Nucleus accumbens (tissue), 56 donors: ENCODE data around the gene CA5A.

Experiments
- DNase-seq, 56 donors: peaks; one replicate each; lab custom pipeline; 2025; lab: John Stamatoyannopoulos, UW

CA5A gene

DNA sequence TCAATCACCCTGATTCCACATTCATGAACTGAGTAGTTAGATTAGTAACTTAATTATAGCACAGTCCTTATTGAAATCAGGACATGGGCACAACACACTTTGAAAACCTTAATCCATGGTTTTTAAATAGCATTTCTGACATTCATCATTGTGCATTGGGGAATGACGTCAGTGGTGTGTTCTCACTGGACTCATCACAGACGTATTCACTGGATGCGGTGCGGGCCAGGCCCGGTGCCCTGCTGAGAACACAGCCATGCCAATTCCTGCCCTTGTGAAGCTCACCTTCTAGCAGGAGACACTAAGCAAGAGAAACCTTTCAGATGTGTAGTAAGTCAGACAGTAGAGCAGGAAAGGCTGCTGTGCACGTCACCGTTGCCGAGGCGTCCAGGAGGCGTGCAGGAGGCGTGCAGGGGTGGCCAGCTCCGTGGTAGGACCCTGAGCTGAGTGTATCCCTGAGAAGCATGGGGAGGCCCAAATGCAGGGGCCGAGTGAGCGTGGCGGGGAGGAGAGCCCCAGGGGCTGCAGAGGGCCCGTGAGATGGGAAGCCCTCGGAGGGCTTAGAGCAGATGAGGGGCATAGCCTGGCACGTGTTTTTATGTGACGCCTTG, 27.8 kb upstream of the CA5A start:
- DNase-seq = no peak

DNA sequence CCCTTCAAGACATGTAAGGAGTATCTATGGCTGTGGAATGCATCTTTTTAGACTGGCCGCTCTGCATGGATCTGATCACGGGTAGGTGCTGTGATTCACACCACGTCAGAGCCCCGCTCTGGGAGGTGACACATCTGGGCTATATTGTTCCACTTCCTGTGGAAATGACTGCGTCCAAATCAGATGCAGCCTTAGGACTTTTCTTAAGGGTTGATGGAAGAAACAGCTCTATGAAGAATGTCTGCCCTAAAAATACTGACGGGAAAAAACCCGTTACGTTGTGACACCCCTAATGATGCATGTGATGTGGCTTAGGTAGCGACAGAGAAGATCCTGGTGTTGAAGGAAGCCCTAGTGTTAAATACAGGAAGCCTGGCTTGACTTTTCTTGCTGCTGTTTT, 27.1 kb upstream of the CA5A start:
- no peak for DNase-seq

DNA sequence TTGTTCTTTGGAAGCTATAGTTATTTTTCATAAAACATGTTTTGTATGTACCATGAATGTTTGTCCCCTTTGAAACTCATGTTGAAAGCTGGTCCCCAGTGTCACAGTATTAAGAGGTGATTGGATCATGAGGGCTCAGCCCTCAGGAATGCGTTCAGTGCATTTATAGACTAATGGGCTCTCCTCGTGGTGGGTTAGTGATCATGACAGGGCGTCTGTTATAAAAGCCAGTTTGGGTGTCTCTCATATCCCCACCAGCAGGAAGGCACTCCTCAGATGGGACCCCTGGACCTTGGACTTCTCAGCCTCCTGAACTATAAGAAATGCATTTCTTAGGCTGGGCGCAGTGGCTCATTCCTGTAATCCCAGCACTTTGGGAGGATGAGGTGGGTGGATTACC, 25.3 kb upstream of the CA5A start:
- no peak for DNase-seq

DNA sequence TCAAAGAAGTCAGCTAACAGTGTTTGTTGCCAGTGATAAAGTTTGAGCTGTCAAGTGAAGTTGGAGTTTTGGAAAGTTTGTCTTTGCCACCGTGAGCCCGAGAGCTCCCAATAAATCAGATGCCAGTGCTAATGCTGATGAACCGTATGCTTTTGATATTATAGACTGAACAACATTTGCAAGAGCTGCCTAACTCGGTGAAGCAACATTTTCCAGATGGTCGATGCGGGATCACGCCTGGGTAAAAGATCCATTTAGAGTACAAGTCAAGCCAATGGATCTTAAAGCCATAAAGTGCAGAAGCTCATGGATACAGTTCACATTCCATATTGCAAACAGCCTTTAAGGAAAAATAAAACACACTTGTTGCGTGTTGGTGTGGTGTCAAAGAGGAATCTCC, 24.5 kb upstream of the CA5A start:
- DNase-seq = no peak

DNA sequence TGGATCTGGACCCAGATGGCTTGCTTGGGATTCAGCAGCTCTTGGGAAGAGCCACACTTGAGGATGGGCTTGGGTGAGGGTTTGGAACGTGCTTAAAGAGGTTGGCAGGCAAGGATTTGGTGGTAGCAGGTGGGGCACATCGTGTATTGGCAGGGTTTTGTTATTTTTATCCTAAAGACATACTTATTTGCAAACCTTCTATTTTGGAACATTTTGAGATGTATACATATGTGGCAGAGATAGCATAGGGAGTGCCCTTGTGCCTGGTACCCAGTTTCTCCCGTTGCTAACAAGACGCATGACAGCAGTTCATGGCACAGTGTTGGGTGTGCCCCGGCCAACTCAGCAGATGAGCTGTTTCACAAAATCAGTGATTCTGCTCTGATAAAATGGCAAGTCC, 24.0 kb upstream of the CA5A start:
- no peak for DNase-seq

DNA sequence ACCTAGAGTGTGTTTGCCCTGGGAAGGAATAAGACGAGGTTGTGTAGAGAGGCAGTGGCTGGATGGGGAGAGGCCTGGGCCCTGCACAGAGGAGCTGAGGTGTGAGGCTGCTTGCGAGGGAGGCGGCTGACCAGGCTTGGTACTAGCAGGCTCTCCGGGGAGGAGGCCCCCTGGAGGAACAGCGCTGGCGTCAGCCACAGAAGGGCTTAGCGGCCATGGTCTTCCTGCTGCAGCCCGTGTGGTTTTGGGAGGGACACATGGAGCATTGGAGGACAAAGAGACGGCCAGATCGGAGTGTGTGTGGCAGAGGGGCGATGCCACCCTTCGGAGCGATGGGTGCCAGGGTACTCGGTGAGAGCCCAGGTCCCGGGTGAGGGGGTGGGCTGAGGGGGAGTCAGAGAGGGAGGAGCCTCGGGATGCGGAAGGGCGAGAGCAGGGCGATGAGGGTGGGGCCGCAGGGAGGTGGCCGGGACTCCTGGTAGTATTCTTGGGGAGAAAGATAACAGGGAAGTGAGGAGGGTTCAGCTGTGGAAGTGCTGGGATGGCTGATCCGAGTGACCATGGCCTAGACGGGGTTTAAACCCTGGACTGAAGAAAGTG, 23.2 kb upstream of the CA5A start:
- no peak for DNase-seq

DNA sequence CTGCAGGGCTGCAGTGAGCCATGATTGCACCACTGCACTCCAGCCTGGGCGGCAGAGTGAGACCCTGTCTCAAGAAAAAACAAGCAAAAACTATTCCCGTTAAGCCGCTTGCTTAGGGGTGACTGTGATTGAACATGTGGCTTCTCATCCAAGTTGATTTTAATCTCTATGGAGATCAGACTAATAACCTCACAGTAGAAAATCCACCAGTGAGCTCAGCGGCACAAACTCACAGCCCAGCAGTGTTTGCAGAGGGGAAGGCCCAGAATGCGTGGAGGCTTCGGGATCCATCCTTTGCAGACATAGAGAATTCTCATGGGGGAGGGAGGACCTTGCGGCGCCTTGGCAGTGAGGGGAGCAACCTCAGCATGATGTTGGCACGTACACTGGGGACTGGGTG, 22.3 kb upstream of the CA5A start:
- DNase-seq = no peak

DNA sequence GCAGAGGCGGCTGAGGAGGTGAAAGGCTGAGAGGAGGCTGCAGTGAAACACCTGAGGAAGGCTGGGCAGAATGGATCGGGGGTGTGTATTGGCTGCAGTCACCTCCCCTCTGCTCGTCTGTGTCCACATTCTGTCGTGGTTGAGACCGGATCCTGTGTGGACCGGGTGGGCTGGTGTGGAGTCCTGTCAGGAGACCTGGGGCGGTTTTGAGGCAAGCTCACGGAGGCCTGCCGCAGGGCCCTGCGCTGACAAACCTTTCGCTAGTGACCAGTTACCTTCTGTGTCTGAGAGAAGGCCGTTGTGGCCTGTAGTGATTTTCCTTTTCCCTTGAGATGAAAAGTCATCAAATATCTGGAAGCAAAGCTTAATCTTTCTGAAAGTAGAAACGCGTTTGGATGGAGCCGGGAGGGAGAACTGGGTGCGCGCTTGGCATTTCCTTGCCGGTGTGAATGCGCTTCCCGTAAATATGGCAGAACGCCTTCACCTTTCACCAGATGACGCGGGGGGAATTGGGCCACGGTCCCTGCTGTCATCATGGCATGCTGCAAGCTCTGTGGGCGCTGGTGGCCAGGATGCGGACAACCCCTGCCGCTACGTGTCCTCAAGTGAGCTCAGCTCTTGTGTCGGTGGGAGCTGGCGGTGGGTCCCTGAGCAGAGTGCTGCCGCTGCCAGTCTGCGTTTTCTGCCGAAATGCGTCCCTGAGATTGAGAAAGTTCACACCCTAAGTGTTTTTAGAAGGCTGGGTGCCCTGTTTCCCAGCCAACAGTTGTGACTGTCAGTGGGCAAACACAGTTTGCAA, 21.2 kb upstream of the CA5A start:
- no peak for DNase-seq

DNA sequence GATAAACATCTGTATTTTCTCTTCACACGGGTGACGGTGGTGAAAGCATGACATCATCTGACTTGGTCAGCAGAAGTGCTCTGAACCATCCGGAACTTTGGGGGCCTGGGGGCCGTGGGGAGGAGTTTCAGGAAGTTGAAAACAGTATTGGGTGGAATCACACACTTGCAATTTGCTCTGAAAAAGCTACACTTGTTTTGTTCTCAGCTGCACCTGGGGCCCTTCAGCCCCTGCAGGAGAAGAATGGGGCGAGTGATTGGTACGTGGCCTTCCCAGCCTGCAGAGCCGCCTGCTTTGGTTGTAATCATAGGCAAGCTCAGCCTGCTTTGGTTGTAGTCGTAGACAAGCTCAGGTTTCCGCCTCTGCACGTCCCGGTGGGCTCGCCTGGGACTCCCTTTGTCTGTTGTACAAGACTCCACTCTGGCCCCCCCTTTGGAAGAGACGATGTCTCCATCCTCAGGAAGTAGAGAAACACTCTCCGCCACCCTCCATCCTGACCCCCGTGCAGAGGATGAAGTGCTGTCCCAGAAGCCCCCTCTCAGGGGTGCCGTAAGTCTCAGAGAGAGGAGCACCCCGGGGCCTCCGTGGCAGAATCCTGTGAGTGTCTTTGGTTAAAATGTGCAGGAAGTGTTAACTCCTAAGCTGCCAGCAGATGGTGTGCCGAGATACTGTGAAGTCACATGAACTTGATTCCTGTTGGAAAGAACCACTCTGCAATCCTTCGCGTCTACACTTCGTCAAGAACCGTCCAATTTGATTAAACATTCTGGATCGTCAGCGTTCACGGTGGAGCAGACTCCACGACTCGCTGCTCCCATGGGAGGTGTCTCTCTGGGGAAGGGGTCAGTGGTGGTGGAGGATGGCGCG, 20.3 kb upstream of the CA5A start:
- peak in 5 of 56 donors; percentile 13 to 38 (median 29) for DNase-seq

DNA sequence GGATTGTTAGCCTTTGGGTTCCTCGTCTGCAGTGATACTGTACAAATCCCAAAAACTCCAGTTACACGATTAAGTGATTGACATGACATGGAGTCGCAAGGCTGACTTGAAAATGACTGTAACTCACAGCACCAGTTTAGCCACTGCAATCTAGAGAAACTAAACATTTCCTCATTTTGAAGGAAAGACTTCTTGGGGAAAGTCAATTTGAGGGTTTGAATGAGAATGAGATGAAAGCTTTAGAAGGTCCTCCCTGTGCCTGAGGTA, 19.7 kb upstream of the CA5A start:
- no peak for DNase-seq

DNA sequence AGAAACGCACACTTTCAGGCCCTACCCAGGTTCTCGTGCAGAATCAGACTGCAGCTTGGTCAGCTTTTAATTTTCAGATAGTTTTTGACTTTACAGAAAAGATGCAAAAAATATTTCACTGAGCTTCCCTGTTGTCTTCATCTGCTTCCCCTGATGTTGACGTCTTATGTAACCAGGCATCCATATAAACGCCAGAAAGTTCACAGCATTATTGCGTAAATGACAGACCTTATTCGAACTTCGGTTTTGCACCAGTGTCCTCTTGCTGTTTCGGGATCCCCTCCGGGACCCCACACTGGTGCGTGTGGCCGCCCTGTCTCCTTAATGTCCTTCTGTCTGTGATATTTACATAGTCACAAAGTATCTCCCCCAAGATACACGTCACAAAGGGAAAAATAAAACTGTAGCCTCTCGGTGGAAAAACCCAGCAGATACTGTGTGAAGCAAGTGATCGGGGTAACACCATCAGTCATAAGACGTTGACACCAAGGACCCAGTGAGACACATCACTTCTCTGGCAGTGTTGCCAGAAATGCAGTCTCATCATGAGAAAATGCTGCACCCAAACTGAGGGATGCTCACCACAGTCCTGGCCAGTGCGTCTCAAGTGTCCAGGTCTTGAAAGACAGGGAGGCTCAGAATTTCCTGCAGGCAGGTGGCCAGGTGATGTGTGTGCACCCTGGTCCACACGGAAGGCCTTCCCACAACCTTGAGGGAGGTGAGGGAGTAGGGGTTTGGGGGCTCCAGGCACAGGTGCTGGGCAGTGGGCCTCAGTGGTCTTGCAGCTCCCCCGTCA, 19.2 kb upstream of the CA5A start:
- DNase-seq = no peak

DNA sequence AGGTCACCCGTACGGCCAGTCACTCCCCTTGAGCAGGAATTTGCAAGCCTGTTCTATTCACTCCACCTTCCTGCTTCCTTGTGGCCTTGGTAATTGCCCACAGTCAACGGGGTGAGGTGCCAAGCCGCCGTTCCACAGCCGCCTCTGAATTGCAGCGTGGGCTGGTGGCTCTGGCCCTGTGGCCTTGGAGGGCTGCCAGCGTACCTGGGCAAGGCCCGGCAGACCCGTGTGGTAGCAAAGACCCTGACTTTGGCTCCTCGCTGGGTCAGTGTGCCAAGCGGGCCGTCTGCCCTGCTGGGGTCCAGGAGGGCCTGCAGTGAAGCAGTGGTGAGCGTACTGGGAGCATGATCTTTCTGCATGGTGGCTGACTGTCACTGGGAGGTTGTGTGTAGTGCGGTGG, 18.5 kb upstream of the CA5A start:
- DNase-seq = no peak

DNA sequence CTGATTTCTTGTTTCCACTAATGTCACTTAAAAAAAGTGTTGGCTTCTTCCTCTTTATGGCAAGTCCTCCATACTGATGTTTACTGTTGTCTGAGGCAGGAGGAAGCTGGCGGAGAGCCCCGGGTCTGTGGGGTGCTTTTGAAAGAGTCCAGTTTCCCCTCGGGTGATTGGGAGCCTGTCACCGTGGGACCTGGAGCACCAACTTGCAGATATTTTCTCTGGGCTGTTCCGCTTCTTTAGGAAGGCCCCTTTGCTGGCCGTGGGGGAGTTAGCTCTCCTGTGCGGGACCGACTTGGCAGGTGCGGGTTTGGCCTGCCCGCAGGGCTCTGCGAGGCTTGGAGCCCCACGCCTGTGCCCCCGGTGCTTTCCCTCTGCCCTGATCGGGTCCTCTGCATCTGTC, 18.0 kb upstream of the CA5A start:
- peak in 3 of 56 donors; percentile 10 to 30 (median 16) for DNase-seq

DNA sequence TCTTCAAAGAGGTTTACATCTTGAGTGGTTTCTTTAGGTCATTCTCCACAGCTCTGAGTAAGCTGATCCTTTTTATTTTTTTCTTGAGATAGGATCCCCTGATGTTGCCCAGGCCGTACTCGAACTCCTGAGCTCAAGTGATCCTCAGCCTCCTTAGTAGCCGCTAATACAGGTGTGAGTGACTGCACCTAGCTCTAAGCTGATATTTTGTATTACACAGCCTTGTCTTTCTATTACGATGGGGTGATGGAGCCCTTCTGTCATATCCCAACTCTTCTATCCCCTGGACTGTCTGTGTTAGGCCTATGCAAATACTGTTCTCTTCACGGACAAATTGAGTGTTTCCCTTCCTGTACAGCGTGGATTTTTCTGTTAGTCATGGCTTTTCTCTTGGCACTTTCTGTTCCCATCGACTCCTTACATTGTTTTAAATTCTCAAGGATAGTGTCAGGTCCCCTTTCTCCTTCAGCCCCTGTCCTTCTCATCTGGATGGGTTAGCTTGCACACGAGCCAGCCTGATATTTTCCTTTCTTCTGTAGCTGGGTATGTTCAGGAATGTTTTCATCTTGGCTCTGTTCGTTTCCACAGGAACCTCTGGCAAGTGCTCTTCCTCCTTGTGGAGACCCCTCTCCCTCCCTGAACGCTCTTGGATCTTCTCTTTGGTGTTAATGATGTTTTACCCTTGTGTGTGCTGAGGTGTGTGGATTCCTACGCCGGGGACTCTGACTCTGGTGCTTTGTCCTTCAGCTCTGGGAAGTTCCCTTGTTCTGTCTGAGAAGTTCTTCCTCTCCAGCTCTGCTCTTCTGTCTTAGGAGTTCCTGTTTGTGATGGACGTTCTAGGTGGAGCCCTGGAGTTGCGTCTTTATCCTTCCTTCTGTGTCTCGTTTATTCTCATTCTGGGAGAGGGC, 17.2 kb upstream of the CA5A start:
- no peak for DNase-seq

DNA sequence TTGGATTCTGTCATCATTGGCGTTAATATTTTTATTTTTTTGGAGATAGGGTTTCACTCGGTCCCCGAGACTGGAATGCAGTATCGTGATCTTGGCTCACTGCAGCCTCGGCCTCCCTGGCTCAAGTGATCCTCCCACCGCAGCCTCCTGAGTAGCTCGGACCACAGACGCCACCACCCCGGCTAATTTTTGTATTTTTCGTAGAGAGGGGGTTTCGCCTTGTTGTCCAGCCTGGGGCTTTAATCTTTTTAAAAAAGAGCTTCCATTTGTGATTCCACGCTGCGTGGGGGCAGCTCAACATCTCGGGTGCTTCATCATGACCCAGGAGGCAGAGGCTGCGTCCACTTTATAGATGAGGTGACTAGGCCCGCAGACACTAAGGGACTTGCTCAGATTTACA, 16.4 kb upstream of the CA5A start:
- no peak for DNase-seq

DNA sequence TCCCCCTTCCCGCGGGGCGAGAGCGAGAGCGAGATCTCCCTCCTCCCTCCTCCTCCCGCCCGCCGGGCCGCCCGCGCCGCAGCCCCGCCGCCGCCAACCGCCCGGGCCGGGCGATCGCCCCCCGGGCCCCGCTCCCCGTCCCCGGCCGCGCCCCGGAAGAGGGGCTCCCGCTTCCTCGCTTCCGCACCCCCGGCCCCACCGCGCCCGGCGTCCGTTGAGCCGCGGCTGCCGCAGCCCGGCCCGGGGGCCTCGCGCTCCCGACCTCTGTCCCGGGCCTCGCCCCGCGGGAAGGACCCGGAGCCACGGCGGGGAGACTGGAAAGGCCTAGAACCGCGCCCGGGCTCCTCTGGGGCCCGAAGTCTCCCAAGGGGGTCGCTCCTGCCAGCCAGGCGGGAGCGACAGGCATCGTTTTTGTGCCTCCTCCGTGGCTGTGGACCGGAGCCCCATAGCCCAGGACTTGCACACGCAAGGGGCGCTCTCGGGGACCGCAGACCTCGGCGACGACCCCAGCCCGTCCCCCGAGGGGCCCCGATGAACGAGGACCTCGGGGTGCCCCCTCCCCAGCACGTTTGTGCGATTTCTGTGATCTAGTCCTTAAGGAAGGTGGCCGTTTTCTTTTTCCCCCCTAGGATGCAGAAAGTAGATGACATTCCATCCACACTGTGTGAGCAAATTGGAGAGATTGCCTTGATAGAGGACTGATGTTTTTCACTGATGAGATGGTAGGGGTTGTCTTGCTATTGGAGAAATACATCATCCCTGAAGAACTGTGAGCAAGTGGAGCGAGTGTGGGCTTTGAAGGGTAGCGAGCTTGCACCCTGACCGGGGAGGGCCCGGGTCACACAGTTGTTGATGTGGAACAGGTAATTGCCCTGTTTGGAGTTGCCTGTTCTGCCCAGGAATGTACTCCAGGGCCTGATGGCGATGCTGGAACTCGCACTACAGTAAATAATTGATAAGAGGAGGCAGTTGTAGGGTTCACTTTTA, 15.5 kb upstream of the CA5A start:
- peak in 7 of 56 donors; percentile 46 to 71 (median 53) for DNase-seq

DNA sequence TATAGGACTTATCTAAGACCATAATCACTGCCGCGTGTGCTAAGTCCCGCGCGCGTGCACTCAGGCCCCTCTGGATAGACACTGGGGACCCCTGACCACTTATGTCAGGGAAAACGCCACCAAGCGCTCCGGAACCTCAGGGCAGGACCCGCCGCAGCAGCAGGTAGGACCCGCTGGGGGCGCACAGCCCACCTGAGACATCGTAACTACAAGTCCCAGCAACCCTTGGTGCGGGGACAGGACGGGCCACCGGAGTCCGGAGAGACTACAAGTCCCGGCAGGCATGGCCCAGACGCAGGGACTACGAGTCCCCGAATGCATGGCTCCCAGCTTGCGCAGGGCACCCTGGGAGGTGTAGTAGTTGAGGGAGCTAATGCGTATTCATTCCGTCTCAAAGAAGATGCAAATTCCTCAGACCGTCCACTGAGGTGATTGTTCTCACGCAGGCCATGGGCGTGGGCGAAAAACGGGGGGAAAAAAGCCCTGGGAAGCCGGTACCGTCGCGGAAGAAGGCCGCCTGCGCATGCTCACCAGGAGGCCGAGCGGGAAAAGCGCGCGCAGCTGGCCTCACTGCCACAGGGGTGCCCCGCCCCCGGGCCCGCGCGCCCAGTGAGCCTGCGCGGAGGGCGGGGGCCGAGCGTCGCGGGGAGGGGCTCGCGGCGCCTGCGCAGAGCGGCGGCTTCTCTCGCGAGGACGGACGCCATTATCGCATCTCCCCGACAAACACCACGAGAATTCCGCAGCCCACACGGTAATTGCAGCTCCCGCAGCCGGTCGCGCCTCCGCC, 14.6 kb upstream of the CA5A start, which contains the start of gene BANP:
TSS of gene BANP (plus strand) at position 670 of the 787 bp plus-strand sequence. CDS start 23,682 bp downstream, outside the sequence.
- DNase-seq = peak; percentile 81 to 100 (median 97)
